HepG2 (cell line): ENCODE measurements around the gene ADAMTS4. TPM values are rescaled to one million over a fixed set of nuclear protein-coding genes. Genes with fewer than 3 reads are reported as not detected.

Source experiments
- AKNA ChIP-seq: sonication (generic); formaldehyde crosslinking; IDR thresholded peaks from 2 replicates; pipeline ENCODE4 v1.4.0; 2020; ENCODE audit warnings: missing genetic modification reagents, borderline replicate concordance
- CHD4 ChIP-seq: fragments of 200-600 bp; sonication (generic); IDR thresholded peaks from 2 replicates; pipeline ENCODE4 v1.7.0; 2017; ENCODE audit warnings: mild to moderate bottlenecking, low read length, borderline replicate concordance
- FOSL1 ChIP-seq: sonication (generic); formaldehyde crosslinking; IDR thresholded peaks from 2 replicates; pipeline ENCODE4 v1.9.0; 2021; ENCODE audit warnings: missing genetic modification reagents, borderline replicate concordance
- FOXP4 ChIP-seq: sonication (generic); formaldehyde crosslinking; IDR thresholded peaks from 2 replicates; pipeline ENCODE4 v1.4.0; 2020; ENCODE audit warnings: missing genetic modification reagents
- GLMP ChIP-seq: sonication (generic); formaldehyde crosslinking; IDR thresholded peaks from 2 replicates; pipeline ENCODE4 v1.9.0; 2021; ENCODE audit warnings: missing genetic modification reagents, mild to moderate bottlenecking, borderline replicate concordance
- GTF2F1 ChIP-seq: fragments of 150-350 bp; IDR thresholded peaks from 2 replicates; pipeline ENCODE4 v1.6.1; 2014; ENCODE audit warnings: low read length
- HNF4A ChIP-seq: sonication (generic); formaldehyde crosslinking; IDR thresholded peaks from 2 replicates; pipeline ENCODE4 v1.4.0; 2020; ENCODE audit warnings: missing genetic modification reagents
- HOXD1 ChIP-seq: sonication (generic); formaldehyde crosslinking; IDR thresholded peaks from 2 replicates; pipeline ENCODE4 v1.5.0; 2020; ENCODE audit warnings: missing genetic modification reagents
- MAFG ChIP-seq: sonication (generic); formaldehyde crosslinking; IDR thresholded peaks from 2 replicates; pipeline ENCODE4 v1.5.1; 2020; ENCODE audit warnings: mild to moderate bottlenecking, missing genetic modification reagents
- MEIS1 ChIP-seq: sonication (generic); formaldehyde crosslinking; IDR thresholded peaks from 2 replicates; pipeline ENCODE4 v1.9.0; 2021; ENCODE audit warnings: mild to moderate bottlenecking, missing genetic modification reagents, moderate library complexity, borderline replicate concordance
- NR2C2 ChIP-seq: sonication (generic); formaldehyde crosslinking; IDR thresholded peaks from 2 replicates; pipeline ENCODE4 v1.4.0; 2020; ENCODE audit warnings: missing genetic modification reagents, mild to moderate bottlenecking, moderate library complexity, borderline replicate concordance
- TBP ChIP-seq: sonication (generic); formaldehyde crosslinking; IDR thresholded peaks from 2 replicates; pipeline ENCODE4 v1.5.0; 2020; ENCODE audit warnings: missing genetic modification reagents
- THAP8 ChIP-seq: sonication (generic); formaldehyde crosslinking; IDR thresholded peaks from 2 replicates; pipeline ENCODE4 v1.5.1; 2020; ENCODE audit warnings: missing genetic modification reagents, mild to moderate bottlenecking, borderline replicate concordance
- ZBTB34 ChIP-seq: sonication (generic); formaldehyde crosslinking; IDR thresholded peaks from 2 replicates; pipeline ENCODE4 v1.8.0; 2022; ENCODE audit warnings: mild to moderate bottlenecking, missing genetic modification reagents
- ZNF160 ChIP-seq: sonication (generic); formaldehyde crosslinking; IDR thresholded peaks from 2 replicates; pipeline ENCODE4 v1.8.0; 2022; ENCODE audit warnings: mild to moderate bottlenecking, inconsistent platforms, missing genetic modification reagents
- ZNF234 ChIP-seq: sonication (generic); formaldehyde crosslinking; conservative IDR thresholded peaks from 2 replicates; pipeline ENCODE4 v1.5.1; 2020; ENCODE audit warnings: mild to moderate bottlenecking, missing genetic modification reagents
- ZNF263 ChIP-seq: sonication (generic); formaldehyde crosslinking; IDR thresholded peaks from 2 replicates; pipeline ENCODE4 v1.4.0; 2020; ENCODE audit warnings: missing genetic modification reagents
- polyA plus RNA-seq, 8 experiments: library from polyadenylated mRNA; depleted of rRNA in 3 of 8; stranded (reverse) in 7 of 8; unstranded in 1 of 8; fragments of >200 nt; fragmentation: Illumina TruSeq in 4 of 8; extraction: Trizol in 4 of 8; gene quantifications; 2 replicates each; pipeline versions ENCODE4 v1.2.1 to v1.2.3, GENCODE V29; 2011 to 2016; ENCODE audit warnings: low read depth in 4 of 8, missing spikeins in 1 of 8, mixed read lengths in 1 of 8; ENCODE audit not compliant: insufficient read depth in 1 of 8
- total RNA-seq, 5 experiments: library from RNA; depleted of rRNA; stranded (reverse); fragments of >200 nt; fragmentation: Illumina TruSeq; extraction: Trizol; gene quantifications; 2 replicates each; pipeline ENCODE4 v1.2.3, GENCODE V29; 2016; ENCODE audit warnings: low read depth in 1 of 5

Gene ADAMTS4
- total and polyA plus RNA-seq, 2 of the 13 experiments (the other 11 are each of a cell fraction or from before 2014, with no cell fraction given): 0.51 to 1.7 TPM

- no peak for TF ChIP-seq ZBTB34 (CRISPR knock-in tag)
- no peak for TF ChIP-seq ZNF263 (CRISPR knock-in tag)
- TF ChIP-seq HNF4A (CRISPR knock-in tag): peak; percentile 87
- TF ChIP-seq NR2C2 (CRISPR knock-in tag): no peak
- TF ChIP-seq FOXP4: peak; percentile 92
- no peak for TF ChIP-seq ZNF234
- no peak for TF ChIP-seq ZNF160 (CRISPR knock-in tag)
- no peak for TF ChIP-seq MAFG (CRISPR knock-in tag)
- no peak for TF ChIP-seq FOSL1 (CRISPR knock-in tag)
- no peak for TF ChIP-seq CHD4
- no peak for TF ChIP-seq HOXD1 (CRISPR knock-in tag)
- TF ChIP-seq GLMP (CRISPR knock-in tag): no peak
- no peak for TF ChIP-seq GTF2F1
- TF ChIP-seq THAP8 (CRISPR knock-in tag): no peak
- TF ChIP-seq TBP: no peak
- TF ChIP-seq MEIS1 (CRISPR knock-in tag): no peak; the same call in 1 of the 2 replicates
- no peak for TF ChIP-seq AKNA (CRISPR knock-in tag)
These were observed 19.6 kb upstream of the ADAMTS4 start (continued) for GRCh38 chr1:161218301-161219077.
